K562 (cell line): Measurements from ENCODE around the gene PLTP. TPM values are rescaled to one million over a fixed set of nuclear protein-coding genes. Genes with fewer than 3 reads are reported as not detected.

Experiments used
- E2F4 ChIP-seq: sonication (generic); formaldehyde crosslinking; IDR thresholded peaks from 2 replicates; pipeline ENCODE4 v1.8.0; 2022; ENCODE audit warnings: mild to moderate bottlenecking, low read depth, missing genetic modification reagents
- ELF2 ChIP-seq: fragments of 250-450 bp; sonication (Bioruptor Pico); IDR thresholded peaks from 2 replicates; pipeline ENCODE4 v1.5.0; 2021; ENCODE audit warnings: mild to moderate bottlenecking
- EP300 ChIP-seq: IDR thresholded peaks from 2 replicates; pipeline ENCODE4 v1.6.1; 2012; ENCODE audit warnings: low read length, improper control_type of control experiment
- ERF ChIP-seq: fragments of 450-650 bp; formaldehyde crosslinking; IDR thresholded peaks from 2 replicates; pipeline ENCODE4 v1.4.0; 2020; ENCODE audit warnings: mild to moderate bottlenecking, mixed read lengths
- MAFF ChIP-seq: IDR thresholded peaks from 2 replicates; pipeline ENCODE4 v1.6.1; 2012; ENCODE audit warnings: low read length, improper control_type of control experiment
- MLX ChIP-seq, 2 experiments: fragments of 450-650 bp in 1 of 2; sonication (generic) in 1 of 2; formaldehyde crosslinking; conservative IDR thresholded peaks; 2 replicates each; pipeline versions ENCODE4 v1.4.0 to v1.8.1; 2020 to 2022; ENCODE audit warnings: mild to moderate bottlenecking in 1 of 2, missing genetic modification reagents in 1 of 2
- OTX1 ChIP-seq: fragments of 450-650 bp; formaldehyde crosslinking; IDR thresholded peaks from 2 replicates; pipeline ENCODE4 v1.4.0; 2022; ENCODE audit warnings: mild to moderate bottlenecking
- SIX5 ChIP-seq, 2 experiments: IDR thresholded peaks; 2 replicates each; pipeline ENCODE4 v1.6.1; 2011; ENCODE audit warnings: low read length in 2 of 2, borderline replicate concordance in 1 of 2, low read depth in 1 of 2, mild to moderate bottlenecking in 1 of 2, moderate library complexity in 1 of 2; ENCODE audit not compliant: insufficient read depth in 1 of 2
- SLC30A9 ChIP-seq: fragments of 250-450 bp; sonication (Bioruptor Pico); IDR thresholded peaks from 2 replicates; pipeline ENCODE4 v1.8.0; 2022; ENCODE audit warnings: mild to moderate bottlenecking, moderate library complexity
- SRSF3 ChIP-seq: fragments of 200-400 bp; formaldehyde crosslinking; IDR thresholded peaks from 2 replicates; pipeline ENCODE4 v1.6.1; 2016; ENCODE audit warnings: mild to moderate bottlenecking, low read length, moderate library complexity; ENCODE audit not compliant: insufficient read depth
- TAF1 ChIP-seq: IDR thresholded peaks from 2 replicates; pipeline ENCODE4 v1.6.1; 2011; ENCODE audit warnings: mild to moderate bottlenecking, low read length, moderate library complexity; ENCODE audit not compliant: insufficient read depth, control insufficient read depth, severe bottlenecking; ENCODE audit errors: extremely low read depth
- TEAD2 ChIP-seq: fragments of 450-650 bp; IDR thresholded peaks from 2 replicates; pipeline ENCODE4 v1.6.1; 2016; ENCODE audit warnings: missing genetic modification characterization, control low read depth, missing compliant biosample characterization
- ZBED1 ChIP-seq: IDR thresholded peaks from 2 replicates; pipeline ENCODE4 v1.6.1; 2014
- ZBTB9 ChIP-seq: fragments of 450-650 bp; formaldehyde crosslinking; IDR thresholded peaks from 2 replicates; pipeline ENCODE4 v1.4.0; 2020; ENCODE audit warnings: mild to moderate bottlenecking, moderate library complexity
- ZNF134 ChIP-seq: fragments of 250-450 bp; sonication (Bioruptor Pico); conservative IDR thresholded peaks from 2 replicates; pipeline ENCODE4 v1.4.0; 2020
- ZNF224 ChIP-seq: sonication (generic); formaldehyde crosslinking; IDR thresholded peaks from 2 replicates; pipeline ENCODE4 v1.8.0; 2022; ENCODE audit warnings: mild to moderate bottlenecking, missing genetic modification reagents
- ZNF23 ChIP-seq: fragments of 250-450 bp; sonication (Bioruptor Pico); IDR thresholded peaks from 2 replicates; pipeline ENCODE4 v1.4.0; 2020; ENCODE audit warnings: mild to moderate bottlenecking
- ZNF561 ChIP-seq: fragments of 450-650 bp; formaldehyde crosslinking; conservative IDR thresholded peaks from 2 replicates; pipeline ENCODE4 v1.4.0; 2020; ENCODE audit warnings: mild to moderate bottlenecking, moderate library complexity
- ZNF699 ChIP-seq: fragments of 250-450 bp; sonication (Bioruptor Pico); IDR thresholded peaks from 2 replicates; pipeline ENCODE4 v1.8.0; 2021; ENCODE audit warnings: mild to moderate bottlenecking, moderate library complexity; ENCODE audit not compliant: insufficient replicate concordance
- ZNF780A ChIP-seq: fragments of 250-450 bp; sonication (Bioruptor Pico); IDR thresholded peaks from 2 replicates; pipeline ENCODE4 v1.5.0; 2021; ENCODE audit warnings: mild to moderate bottlenecking
- polyA plus RNA-seq, 8 experiments: library from polyadenylated mRNA; depleted of rRNA in 4 of 8; stranded (reverse) in 5 of 8; unstranded in 3 of 8; fragments of >200 nt; fragmentation: Nextera tagmentation in 2 of 8; fragmentation: Illumina TruSeq in 1 of 8; extraction: Ambion mirVana in 2 of 8; extraction: Trizol in 1 of 8; gene quantifications; 2 replicates each; pipeline versions ENCODE4 v1.2.1 to v1.2.3, GENCODE V29; 2011 to 2014; ENCODE audit warnings: inconsistent platforms in 1 of 8, missing spikeins in 1 of 8
- total RNA-seq, 7 experiments: library from RNA; depleted of rRNA in 6 of 7; stranded (reverse); fragments of >200 nt in 6 of 7; fragmentation: Illumina TruSeq in 2 of 7; extraction: Trizol in 2 of 7; gene quantifications; 2 replicates each; pipeline versions ENCODE4 v1.2.1 to v1.2.3, GENCODE V29; 2011 to 2021; ENCODE audit warnings: low replicate concordance in 1 of 7
- TF ChIP-seq, protein P1 (sequence below), 3 experiments: fragments of 200-800 bp in 1 of 3; sonication (Bioruptor generic) in 1 of 3; sonication (generic) in 1 of 3; formaldehyde crosslinking in 1 of 3; IDR thresholded peaks; 2 replicates each; pipeline versions ENCODE4 v1.6.1 to v1.8.0; 2016 to 2022; ENCODE audit warnings: mild to moderate bottlenecking in 2 of 3, missing compliant biosample characterization in 2 of 3, missing genetic modification characterization in 2 of 3, missing genetic modification reagents in 1 of 3

The PLTP gene
- total and polyA plus RNA-seq, 9 of the 15 experiments (the other 6 are each of a cell fraction or from before 2014, with no cell fraction given): 2.8 to 29.3 (median 17.6) TPM

DNA sequence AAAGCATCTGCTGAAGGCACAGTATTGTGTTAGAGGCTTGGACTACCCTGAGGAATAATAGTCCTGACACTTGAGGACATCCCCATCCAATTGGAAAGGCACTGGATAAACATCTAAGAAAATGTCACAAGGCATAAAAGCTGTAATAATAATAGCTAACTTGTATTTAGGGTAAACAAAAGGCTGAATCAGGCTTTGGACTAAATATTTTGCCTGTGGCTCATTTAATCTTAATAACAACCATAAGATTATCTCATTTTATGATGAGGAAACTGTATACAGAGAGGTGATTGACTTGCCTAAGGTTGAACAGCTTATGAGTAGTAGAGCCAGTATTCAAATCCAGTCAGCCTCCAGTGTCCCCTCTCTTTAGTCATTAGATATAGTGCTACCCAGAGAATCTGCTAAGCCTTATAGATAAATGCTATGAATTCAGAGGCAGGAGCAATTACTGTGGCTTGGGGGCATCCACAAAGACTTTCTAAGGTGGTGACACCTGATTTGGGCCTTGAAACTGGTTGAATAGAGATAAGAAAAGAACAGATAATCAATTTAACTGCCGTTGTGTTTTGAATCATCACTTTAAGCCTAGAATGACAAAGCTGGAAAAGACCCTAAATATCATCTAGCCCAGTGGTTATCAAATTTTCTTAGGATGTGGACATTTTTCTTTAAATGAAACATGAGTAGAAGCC, 38.4 kb downstream of the PLTP start (continued):
- no peak for TF ChIP-seq E2F4
- no peak for TF ChIP-seq ZNF224 (CRISPR knock-in tag)
- no peak for TF ChIP-seq SRSF3
- TF ChIP-seq EP300: peak; percentile 40; the same call in 1 of the 2 replicates
- TF ChIP-seq ZNF561 (CRISPR knock-in tag): no peak
- no peak for TF ChIP-seq ERF (CRISPR knock-in tag)
- TF ChIP-seq MLX (CRISPR knock-in tag; conservative IDR thresholded peaks at IDR 0.05): no peak
- no peak for TF ChIP-seq TEAD2 (tag)
- no peak for TF ChIP-seq OTX1 (CRISPR knock-in tag)
- TF ChIP-seq ZNF699: no peak
- no peak for TF ChIP-seq TAF1
- no peak for TF ChIP-seq SLC30A9 (CRISPR knock-in tag)
- TF ChIP-seq MAFF: no peak
- TF ChIP-seq ZNF23: no peak
- no peak for TF ChIP-seq ZNF780A
- TF ChIP-seq ZNF134: no peak
- no peak for TF ChIP-seq SIX5 (IDR thresholded peaks at IDR 0.05; ENCODE audit: borderline replicate concordance in 1 of 2, insufficient read depth in 1 of 2, low read depth in 1 of 2, low read length in 2 of 2)
- TF ChIP-seq, protein P1, sequence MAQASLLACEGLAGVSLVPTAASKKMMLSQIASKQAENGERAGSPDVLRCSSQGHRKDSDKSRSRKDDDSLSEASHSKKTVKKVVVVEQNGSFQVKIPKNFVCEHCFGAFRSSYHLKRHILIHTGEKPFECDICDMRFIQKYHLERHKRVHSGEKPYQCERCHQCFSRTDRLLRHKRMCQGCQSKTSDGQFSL (CRISPR knock-in tag; IDR thresholded peaks at IDR 0.05): no peak
- TF ChIP-seq, protein P1 (tag; IDR thresholded peaks at IDR 0.05): no peak
- no peak for TF ChIP-seq ZBED1
- TF ChIP-seq ELF2: no peak
- no peak for TF ChIP-seq ZBTB9 (CRISPR knock-in tag)
